Mucosa of rectum (tissue), 2 donors: ENCODE results near the gene DOCK1.

ENCODE experiments used
- H3K27ac ChIP-seq, 2 donors: one replicate each; pipeline ENCODE4 v1.7.0; 2013; ENCODE audit warnings: inconsistent platforms in 2 of 2, low read depth in 2 of 2, low read length in 2 of 2
- H3K27me3 ChIP-seq, 2 donors: one replicate each; pipeline ENCODE4 v1.7.0; 2013; ENCODE audit warnings: low read length in 2 of 2; ENCODE audit not compliant: control insufficient read depth in 2 of 2, insufficient read depth in 2 of 2
- H3K36me3 ChIP-seq, 2 donors: one replicate each; pipeline ENCODE4 v1.7.0; 2013; ENCODE audit warnings: low read length in 2 of 2; ENCODE audit not compliant: control insufficient read depth in 2 of 2, insufficient read depth in 2 of 2
- H3K4me1 ChIP-seq, 2 donors: one replicate each; pipeline ENCODE4 v1.7.0; 2013; ENCODE audit warnings: low read length in 2 of 2, mild to moderate bottlenecking in 1 of 2; ENCODE audit not compliant: control insufficient read depth in 2 of 2, insufficient read depth in 2 of 2
- H3K4me3 ChIP-seq, 2 donors: one replicate each; pipeline ENCODE4 v1.7.0; 2013; ENCODE audit warnings: low read length in 2 of 2
- H3K9ac ChIP-seq, 2 donors: one replicate each; pipeline ENCODE4 v1.7.0; 2013; ENCODE audit warnings: low read length in 2 of 2, low read depth in 1 of 2, mild to moderate bottlenecking in 1 of 2
- H3K9me3 ChIP-seq, 2 donors: one replicate each; pipeline ENCODE4 v1.7.0; 2013; ENCODE audit warnings: low read length in 2 of 2; ENCODE audit not compliant: control insufficient read depth in 2 of 2
- donor health status: healthy.
- donor health status: Normal muscosa, but diverticular disease.

DOCK1 gene

GRCh38 chr10:127115100-127115499 is 209.9 kb downstream of the DOCK1 start:
- no peaks in the 10 kb centered on the region for H3K4me1 ChIP-seq
- H3K36me3 ChIP-seq: peaks cover 14 to 25% of the 10 kb centered on the region in 2 donors
- no peak overlapping the region for H3K4me3 ChIP-seq
- no peaks in the 10 kb centered on the region for H3K9me3 ChIP-seq
- H3K9ac ChIP-seq: no peak overlapping the region
- H3K27ac ChIP-seq: no peak overlapping the region
- no peaks in the 10 kb centered on the region for H3K27me3 ChIP-seq

GRCh38 chr10:127117125-127117524 is 211.9 kb downstream of the DOCK1 start:
- Histone ChIP-seq H3K27me3 (no peaks in the 10 kb centered on the region), H3K27ac (no peak overlapping the region), H3K9me3 (no peaks in the 10 kb centered on the region), H3K4me3 (no peak overlapping the region), H3K36me3 (peaks cover 0 to 16% of the 10 kb centered on the region in 2 donors), H3K9ac (no peak overlapping the region), H3K4me1 (no peaks in the 10 kb centered on the region)

- Histone ChIP-seq H3K4me1 (no peaks in the 10 kb centered on the region), H3K9ac (no peak overlapping the region), H3K4me3 (no peak overlapping the region), H3K9me3 (no peaks in the 10 kb centered on the region), H3K27me3 (no peaks in the 10 kb centered on the region), H3K36me3 (peaks cover 0 to 16% of the 10 kb centered on the region in 2 donors), H3K27ac (no peak overlapping the region)
These were observed 212.8 kb downstream of the DOCK1 start for GRCh38 chr10:127118034-127118433.

- Histone ChIP-seq H3K4me3 (no peak overlapping the region), H3K9ac (no peak overlapping the region), H3K27me3 (no peaks in the 10 kb centered on the region), H3K4me1 (no peaks in the 10 kb centered on the region), H3K36me3 (peaks cover 0 to 8% of the 10 kb centered on the region in 2 donors), H3K27ac (no peak overlapping the region), H3K9me3 (no peaks in the 10 kb centered on the region)
These were observed 214.7 kb downstream of the DOCK1 start for GRCh38 chr10:127119936-127120335.

- Histone ChIP-seq H3K4me1 (no peaks in the 10 kb centered on the region), H3K9ac (no peak overlapping the region), H3K9me3 (no peaks in the 10 kb centered on the region), H3K27me3 (no peaks in the 10 kb centered on the region), H3K4me3 (no peak overlapping the region), H3K27ac (no peak overlapping the region), H3K36me3 (peaks cover 10 to 14% of the 10 kb centered on the region in 2 donors)
These were observed 217.6 kb downstream of the DOCK1 start for GRCh38 chr10:127122831-127123230.

- no peak overlapping the region for H3K9ac ChIP-seq
- H3K4me1 ChIP-seq: no peaks in the 10 kb centered on the region
- peaks cover 10 to 12% of the 10 kb centered on the region in 2 donors for H3K36me3 ChIP-seq
- no peak overlapping the region for H3K27ac ChIP-seq
- no peak overlapping the region for H3K4me3 ChIP-seq
- H3K9me3 ChIP-seq: no peaks in the 10 kb centered on the region
- no peaks in the 10 kb centered on the region for H3K27me3 ChIP-seq
These were observed 218.4 kb downstream of the DOCK1 start for GRCh38 chr10:127123626-127124025.

GRCh38 chr10:127125331-127125730 is 220.1 kb downstream of the DOCK1 start:
- Histone ChIP-seq H3K27ac (no peak overlapping the region), H3K4me3 (no peak overlapping the region), H3K9ac (no peak overlapping the region), H3K4me1 (no peaks in the 10 kb centered on the region), H3K9me3 (no peaks in the 10 kb centered on the region), H3K36me3 (peaks cover 19 to 21% of the 10 kb centered on the region in 2 donors), H3K27me3 (no peaks in the 10 kb centered on the region)

GRCh38 chr10:127127822-127128221 is 222.6 kb downstream of the DOCK1 start:
- Histone ChIP-seq H3K9me3 (no peaks in the 10 kb centered on the region), H3K36me3 (peaks cover 23 to 26% of the 10 kb centered on the region in 2 donors), H3K27ac (no peak overlapping the region), H3K4me1 (no peaks in the 10 kb centered on the region), H3K9ac (no peak overlapping the region), H3K27me3 (no peaks in the 10 kb centered on the region), H3K4me3 (no peak overlapping the region)

GRCh38 chr10:127129104-127129503 is 223.9 kb downstream of the DOCK1 start:
- H3K4me3 ChIP-seq: no peak overlapping the region
- no peak overlapping the region for H3K9ac ChIP-seq
- peaks cover 25 to 26% of the 10 kb centered on the region in 2 donors for H3K36me3 ChIP-seq
- H3K27ac ChIP-seq: no peak overlapping the region
- no peaks in the 10 kb centered on the region for H3K9me3 ChIP-seq
- no peaks in the 10 kb centered on the region for H3K27me3 ChIP-seq
- H3K4me1 ChIP-seq: no peaks in the 10 kb centered on the region

- H3K36me3 ChIP-seq: peaks cover 16 to 22% of the 10 kb centered on the region in 2 donors
- no peak overlapping the region for H3K27ac ChIP-seq
- no peak overlapping the region for H3K9ac ChIP-seq
- no peaks in the 10 kb centered on the region for H3K4me1 ChIP-seq
- no peak overlapping the region for H3K4me3 ChIP-seq
- no peaks in the 10 kb centered on the region for H3K27me3 ChIP-seq
- no peaks in the 10 kb centered on the region for H3K9me3 ChIP-seq
These were observed 227.2 kb downstream of the DOCK1 start for GRCh38 chr10:127132451-127132850.

GRCh38 chr10:127133225-127133624 is 228.0 kb downstream of the DOCK1 start:
- Histone ChIP-seq H3K9me3 (no peaks in the 10 kb centered on the region), H3K4me1 (no peaks in the 10 kb centered on the region), H3K4me3 (no peak overlapping the region), H3K27ac (no peak overlapping the region), H3K9ac (no peak overlapping the region), H3K27me3 (no peaks in the 10 kb centered on the region), H3K36me3 (peaks cover 16 to 19% of the 10 kb centered on the region in 2 donors)
